GM19372 (cell line): ENCODE measurements around the gene ADAMTSL1.

ENCODE experiments used
- ATAC-seq: cut with Tn5 transposase; IDR thresholded peaks from one replicate; pipeline ENCODE4 v1.9.1; 2021; ENCODE audit warnings: mild to moderate bottlenecking, low read depth, moderate library complexity; ENCODE audit not compliant: unreplicated experiment

ADAMTSL1 gene

GRCh38 chr9:18604767-18605730, 131.1 kb downstream of the ADAMTSL1 start:
- no peak for ATAC-seq

DNA sequence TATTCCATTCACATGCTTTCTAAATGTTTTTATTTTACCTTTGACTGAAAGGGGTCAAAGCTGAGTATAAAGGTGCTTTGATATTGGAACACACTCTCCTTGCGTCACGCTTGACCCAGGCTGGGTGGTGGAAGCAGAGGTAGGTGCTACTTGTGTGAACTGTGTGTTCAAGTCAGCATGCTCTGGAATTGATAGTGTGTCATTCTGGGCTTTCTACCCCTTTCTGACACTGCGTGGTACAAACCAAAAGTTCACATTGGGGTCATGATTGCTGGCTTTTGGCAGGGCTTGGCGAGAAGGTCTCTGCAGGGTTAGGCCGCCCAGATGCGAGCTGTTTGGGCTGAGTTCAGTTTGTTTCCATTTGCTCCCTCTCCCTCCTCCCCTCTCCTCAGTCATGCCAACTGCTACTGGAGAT, 131.8 kb downstream of the ADAMTSL1 start:
- no peak for ATAC-seq

GRCh38 chr9:18606281-18606680, 132.3 kb downstream of the ADAMTSL1 start:
- ATAC-seq = no peak

DNA sequence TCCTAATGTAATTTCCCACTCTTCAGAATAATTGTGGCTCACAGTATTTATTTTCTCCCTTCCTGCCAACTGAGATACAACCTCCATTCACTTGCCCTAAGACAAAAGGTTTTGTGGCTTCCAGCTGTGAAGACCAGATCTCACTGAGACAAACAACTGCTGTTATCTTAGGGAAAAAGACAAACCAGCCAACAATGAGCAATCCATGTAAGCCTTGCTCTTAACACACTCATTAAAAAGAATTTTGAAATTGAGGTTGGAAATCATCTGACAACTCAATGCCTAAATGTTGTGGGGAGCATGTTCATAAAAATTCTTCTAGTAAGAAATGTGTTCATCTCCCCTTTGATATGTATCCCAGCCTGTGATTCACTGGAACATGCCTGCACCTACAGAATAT, 132.9 kb downstream of the ADAMTSL1 start:
- no peak for ATAC-seq

DNA sequence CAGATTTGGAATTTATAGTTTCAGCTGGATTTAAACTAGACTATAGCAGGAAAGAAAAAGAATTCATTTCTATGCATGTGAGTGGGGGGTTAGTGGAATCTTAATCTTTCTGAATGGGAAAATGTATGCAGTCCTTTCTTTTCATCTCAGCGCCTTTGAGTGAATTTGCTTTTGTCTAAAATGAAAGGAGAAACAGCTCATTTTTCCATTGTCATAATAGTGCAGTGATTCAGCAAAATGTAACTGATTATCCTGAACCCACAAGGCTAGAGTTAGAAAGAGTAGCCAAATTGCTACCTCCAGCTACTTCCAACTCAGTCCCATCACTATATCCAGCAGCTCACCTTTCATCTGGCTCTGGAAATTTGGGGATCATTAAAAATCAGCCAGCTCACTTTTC, 134.4 kb downstream of the ADAMTSL1 start:
- no peak for ATAC-seq

DNA sequence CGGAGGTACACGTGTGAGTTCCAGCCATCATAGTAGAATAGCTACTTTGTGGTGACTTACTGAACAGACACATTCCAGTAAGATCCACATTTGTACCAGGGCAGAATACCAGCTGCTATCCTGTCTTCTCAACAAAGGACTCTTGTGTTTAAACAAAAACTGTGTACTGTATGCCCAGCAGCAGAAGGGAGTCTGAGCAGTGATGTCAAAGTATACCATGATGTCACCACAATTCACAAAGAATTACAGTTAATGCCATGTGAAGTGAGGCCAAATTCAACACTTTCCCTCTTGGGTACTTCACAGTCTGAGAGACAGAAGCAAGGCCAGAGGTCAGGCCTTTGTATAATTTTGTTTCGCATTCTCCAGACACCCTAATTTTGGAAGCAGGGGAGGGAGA, 137.0 kb downstream of the ADAMTSL1 start:
- no peak for ATAC-seq

DNA sequence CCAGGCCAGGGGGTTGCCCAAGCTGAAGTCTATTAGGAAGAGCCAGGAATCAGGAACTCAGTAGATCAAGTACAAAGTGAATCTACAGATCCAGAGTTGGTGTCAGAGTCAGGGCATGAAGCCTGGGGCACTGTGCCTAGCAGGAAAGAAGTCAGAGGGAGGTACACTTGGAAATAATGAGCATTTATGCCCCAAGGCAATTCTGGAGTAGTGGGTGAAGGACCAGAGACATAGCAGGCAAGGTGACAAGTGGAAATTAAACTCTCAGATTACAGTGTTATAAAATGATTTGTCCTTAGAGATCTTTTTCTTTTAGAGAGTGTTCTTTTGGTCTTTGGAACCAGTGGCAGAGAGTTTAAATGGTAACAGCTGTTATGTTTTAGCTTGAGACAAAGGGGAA, 138.0 kb downstream of the ADAMTSL1 start:
- no peak for ATAC-seq

DNA sequence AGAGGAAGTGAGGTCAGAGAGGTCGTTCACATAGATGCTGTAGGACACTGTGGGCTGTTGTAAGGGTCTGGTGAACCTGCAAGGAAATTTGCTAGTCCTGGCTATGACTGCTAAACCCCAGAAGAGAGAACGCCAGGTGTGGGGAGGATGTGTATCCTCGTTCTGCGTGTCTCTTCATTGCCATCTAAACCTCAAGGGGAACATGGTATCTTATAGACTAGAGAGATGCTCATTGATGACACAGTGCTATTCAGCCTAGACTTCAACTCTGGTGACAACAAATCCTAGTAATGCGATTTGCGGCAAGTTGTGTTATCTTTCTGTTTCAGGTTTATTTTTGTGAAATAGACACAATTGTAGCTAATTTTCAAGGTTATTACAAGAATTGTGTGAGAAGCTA, 140.2 kb downstream of the ADAMTSL1 start:
- ATAC-seq = no peak

GRCh38 chr9:18614651-18615050, 140.7 kb downstream of the ADAMTSL1 start:
- no peak for ATAC-seq

DNA sequence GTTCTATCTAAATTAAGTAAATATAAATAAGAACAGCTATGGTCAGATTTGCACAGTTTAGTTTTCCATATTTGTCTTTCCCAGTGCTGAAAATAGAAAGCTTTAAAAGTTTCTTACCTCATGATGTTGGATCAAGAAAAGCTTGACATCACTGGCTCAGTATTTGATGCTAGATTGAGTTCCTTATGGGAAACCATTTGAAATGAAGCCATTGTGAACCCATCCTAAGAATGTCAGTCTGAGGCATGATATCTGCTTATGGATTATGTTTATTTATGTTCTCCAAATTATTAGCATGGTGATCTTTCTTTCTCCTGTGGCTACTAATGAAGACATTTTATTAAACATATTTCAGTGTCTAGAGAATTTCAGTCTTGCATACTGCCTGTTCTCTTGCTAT, 143.0 kb downstream of the ADAMTSL1 start:
- no peak for ATAC-seq

- ATAC-seq = no peak
Observed at GRCh38 chr9:18617759-18618158, 143.8 kb downstream of the ADAMTSL1 start.

DNA sequence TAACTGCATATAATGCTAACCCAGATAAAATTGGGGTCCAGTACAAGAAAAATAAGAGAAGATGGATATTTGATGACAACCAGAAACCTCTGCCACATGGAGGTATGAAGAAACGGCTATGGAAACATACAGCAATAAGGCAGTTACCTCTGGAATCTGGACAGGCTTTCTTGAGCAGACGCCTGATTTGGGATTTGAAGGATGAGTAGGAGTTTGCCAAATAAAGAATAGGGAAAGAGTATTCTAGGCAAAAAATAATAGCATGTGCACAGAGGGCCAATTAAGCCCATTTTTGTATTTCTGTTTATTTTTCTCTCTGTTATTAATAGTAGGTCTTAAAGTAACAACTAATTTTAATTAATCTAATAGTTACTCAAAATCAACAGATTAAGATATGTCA, 144.9 kb downstream of the ADAMTSL1 start:
- ATAC-seq = no peak

GRCh38 chr9:18622186-18622836, 148.4 kb downstream of the ADAMTSL1 start:
- no peak for ATAC-seq

DNA sequence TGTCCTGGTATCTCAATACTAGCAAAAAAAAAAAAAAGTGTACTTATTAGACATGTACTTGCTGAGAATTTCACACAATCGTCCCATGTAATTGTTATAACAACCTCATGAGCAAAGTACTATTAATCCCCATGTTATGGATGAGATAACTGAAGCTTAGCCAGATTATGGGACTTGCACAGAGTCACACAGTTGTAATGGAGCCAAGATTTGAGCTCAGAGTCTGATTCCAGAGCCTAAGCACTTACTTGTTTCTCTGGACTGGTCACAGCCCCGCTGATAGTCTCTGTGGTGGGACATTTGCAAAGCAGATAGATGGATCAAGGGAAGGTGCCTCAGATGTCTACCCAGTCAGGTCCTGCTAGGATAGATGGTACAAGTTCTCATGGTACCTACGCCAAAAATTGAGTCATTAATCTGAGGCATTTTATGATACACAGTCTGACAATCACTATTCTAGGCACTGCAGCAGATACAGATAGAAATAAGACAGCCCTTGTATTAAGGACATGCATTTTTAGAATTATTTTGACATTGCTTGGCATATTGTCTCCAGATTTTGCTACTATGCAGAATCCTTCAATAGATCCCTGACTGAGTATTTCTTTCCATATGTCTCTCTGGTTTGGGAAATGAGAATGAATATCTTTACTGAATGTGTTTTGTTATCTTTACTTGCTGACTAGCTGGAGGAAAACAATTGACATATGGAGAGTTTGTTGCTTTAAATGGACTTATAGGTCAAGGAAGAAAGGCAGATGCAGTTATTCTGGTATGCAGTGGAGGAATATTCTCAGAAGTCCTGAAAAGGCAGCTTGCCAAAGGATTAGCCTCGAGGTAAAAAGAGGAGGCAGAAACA, 149.5 kb downstream of the ADAMTSL1 start:
- no peak for ATAC-seq

DNA sequence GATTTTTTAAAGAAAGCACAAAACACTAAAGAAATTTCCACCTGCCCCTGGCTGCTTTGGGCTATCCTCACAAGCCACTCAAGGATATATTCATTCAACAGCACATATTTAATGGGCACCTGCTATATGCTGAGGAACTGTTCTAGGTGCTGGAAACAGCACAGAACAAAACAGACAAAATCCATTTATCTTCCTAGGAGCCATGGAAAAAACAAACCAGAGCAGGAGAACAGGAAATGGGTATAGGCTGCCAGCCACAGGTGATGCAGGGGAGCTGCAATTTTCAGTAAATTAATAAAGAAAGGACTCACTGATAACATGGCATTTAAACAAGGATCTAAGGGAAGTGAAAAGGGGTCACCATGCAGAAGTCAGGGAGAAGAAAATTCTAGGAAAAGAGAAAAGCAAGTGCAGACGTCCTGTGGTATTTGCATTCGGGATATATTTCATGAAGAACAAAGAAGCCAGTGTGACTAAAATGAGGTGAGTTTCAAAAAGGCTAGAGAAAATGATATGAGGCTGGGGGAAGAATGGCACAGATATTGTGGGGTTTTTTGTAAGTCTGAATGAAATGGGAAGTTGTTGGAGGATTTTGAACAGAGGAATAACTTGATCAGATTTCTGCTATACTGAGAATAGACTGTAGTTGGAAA, 152.2 kb downstream of the ADAMTSL1 start:
- no peak for ATAC-seq

DNA sequence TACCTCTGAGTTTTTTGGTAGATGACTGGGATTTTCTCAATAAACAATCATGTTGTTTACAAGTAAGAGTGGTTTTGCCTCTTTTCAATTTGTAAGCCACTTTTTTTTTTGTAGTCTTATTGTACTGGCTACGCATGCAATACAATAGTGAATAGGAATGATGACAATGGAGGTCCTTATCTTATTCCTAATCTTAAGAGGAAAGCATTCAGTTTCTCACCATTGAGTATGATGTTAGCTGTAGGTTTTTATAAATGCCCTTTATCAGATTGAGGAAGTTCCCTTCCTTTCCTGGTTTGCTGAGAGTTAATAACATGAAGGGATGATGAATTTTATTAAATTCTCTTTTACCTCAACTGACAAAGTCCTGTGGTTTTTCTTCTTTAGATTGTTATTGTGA, 155.2 kb downstream of the ADAMTSL1 start:
- no peak for ATAC-seq

GRCh38 chr9:18632632-18633403, 158.9 kb downstream of the ADAMTSL1 start:
- no peak for ATAC-seq

- ATAC-seq = no peak
Observed at GRCh38 chr9:18636781-18637180, 162.8 kb downstream of the ADAMTSL1 start.

- no peak for ATAC-seq
Observed at GRCh38 chr9:18638371-18639249, 164.7 kb downstream of the ADAMTSL1 start.
